CD4-positive, alpha-beta T cell treated with Interleukin-4 for 4 hours (primary cell): ENCODE measurements around the gene GCHFR.
A peak's percentile ranks its signal among the peaks of the same experiment; 100 is the strongest.

Source experiments
- DNase-seq: peaks from one replicate; pipeline ENCODE4 v3.0.0-alpha.2; 2020

The GCHFR gene

DNA sequence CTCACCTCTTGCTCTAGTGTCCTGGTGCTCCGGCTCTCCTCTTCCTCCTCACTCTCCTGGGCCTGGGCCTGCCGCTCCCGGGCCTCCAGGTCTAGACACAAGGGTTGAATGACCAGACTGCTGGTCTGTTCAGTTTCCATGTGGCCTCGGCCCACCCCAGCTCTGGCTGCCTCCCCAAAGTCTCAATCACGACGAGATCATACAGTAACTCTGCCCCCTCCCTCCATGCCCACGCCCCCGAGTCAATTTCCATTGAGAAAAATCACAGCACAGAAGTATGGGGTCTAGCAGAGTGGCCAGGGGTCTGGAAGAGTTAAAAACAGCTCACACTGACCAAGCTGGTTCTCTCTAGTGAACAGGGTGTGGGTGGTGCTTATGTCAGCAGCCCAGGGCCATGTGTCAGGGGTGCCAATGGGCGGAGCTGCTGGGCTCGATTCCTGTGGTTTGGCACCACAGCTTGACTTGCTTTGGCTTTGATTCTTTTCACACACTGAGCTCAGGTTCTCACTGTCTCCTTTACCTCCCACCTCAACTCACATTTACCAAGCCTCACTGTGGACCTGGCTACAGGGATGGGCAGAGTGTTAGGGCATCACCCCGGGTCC lies 12.8 kb downstream of the GCHFR start:
- peak; percentile 65 for DNase-seq

DNA sequence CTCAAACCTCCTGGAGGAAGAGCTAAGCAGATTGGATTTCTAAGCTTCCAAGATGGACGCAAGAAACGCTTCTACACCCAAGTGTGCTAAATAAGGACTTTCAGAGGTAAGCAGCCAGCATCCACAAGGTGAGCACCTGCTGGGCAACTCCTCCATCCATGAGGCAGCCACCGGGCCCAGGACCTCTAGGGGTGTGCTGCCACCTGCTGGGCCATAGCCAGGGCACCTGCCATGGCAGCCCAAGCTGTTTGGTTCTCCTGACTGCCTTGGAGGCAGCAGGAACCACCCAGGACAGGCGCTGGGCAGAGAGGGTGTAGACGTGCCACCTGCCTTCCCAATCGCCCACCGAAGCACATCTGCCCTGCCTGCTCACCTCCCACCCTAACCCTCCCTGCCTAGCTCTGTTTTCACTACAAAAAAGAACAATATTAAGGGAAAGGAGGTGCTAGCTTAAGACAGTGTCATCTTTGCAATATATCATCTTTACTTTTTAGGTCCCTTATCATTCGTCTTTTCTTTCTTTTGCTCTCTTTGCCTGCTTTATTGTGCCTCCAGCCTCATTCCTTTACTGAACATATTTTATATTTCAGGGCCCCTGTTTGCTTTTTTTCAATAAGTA lies 18.9 kb downstream of the GCHFR start:
- DNase-seq = peak; percentile 76

DNA sequence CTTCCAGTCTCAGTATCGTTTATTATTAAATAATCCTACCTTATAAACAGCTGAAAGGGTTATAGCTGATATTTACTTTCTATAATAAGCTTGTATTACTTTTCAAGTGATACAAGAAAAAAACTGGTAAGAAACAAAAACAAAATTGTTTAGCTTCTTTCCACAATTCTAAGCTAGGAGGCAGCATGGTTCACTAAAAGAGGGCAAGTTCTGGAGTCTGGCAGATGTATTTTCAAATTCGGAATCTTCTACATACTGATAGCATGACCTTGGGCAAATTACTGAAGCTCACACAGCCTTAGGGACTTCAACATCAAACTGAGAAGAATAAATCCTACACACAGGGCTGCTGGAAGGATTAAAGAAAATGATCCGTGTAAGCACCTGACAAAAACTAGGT lies 21.3 kb downstream of the GCHFR start:
- DNase-seq = no peak

DNA sequence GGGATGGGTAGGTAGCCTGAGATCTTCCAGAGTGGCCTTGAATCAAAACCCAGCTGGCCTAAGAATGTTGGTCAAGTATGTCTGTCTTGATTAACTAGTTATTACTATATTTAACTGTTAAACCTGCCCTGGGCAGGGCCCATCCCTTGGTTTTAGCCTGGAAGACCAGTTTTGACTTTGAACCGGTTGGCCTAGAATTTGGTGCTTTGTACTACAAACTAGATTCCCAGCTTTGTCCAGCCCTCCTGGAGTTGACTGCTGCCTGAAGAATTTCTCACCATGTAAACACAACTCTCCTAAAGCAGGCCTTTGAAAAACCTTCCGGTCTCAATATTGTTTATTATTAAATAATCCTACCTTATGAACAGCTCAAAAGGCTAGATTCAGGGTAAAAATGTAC lies 21.9 kb downstream of the GCHFR start:
- DNase-seq = no peak

GRCh38 chr15:40787344-40787841 lies 23.5 kb downstream of the GCHFR start:
- DNase-seq = peak; percentile 58

GRCh38 chr15:40787991-40788390 lies 24.1 kb downstream of the GCHFR start:
- no peak for DNase-seq

DNA sequence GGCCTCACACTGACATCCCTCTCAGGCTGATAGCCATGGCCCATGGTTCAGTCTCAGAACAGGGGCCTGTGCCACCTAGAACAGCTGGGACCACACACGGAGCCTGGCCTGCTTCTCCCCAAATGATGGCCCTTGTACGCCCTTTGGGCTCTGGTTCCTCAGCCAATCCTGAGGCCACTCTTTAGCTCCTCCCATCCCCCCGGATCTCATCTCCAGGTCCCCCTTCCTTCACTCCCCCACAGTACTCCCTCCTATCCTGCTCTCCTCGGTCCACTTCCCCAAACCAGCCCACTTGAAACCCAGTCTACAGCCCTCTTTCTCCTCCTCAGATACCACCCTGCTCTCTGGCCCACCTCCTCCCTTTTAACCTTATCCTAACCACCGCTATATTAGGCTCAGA lies 25.3 kb downstream of the GCHFR start:
- no peak for DNase-seq

- DNase-seq = no peak
These were observed 26.1 kb downstream of the GCHFR start for GRCh38 chr15:40789999-40790398.

GRCh38 chr15:40790718-40791117 lies 26.9 kb downstream of the GCHFR start:
- DNase-seq = no peak

GRCh38 chr15:40792394-40792793 lies 28.5 kb downstream of the GCHFR start:
- DNase-seq = no peak

GRCh38 chr15:40793216-40793989 lies 29.5 kb downstream of the GCHFR start:
- no peak for DNase-seq

DNA sequence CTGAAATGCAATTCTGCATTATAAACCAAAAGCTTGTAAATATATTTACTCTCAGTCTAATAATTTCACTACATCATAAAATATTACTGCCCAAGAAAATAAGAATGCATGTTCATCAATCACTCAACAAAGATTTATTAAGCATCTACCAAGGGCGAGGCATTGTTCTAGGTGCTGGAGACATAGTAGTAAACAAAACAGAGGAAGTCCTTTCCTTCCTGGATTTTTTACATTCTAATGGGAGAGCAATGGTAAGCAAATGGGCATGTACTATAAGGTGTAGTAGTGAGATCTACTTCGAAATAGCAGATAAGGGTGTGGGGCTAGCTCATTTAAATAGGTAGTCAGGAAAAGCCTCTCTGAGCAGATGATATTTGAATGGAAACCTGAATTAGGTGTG lies 32.2 kb downstream of the GCHFR start:
- DNase-seq = no peak

- DNase-seq = no peak
These were observed 32.6 kb downstream of the GCHFR start for GRCh38 chr15:40796512-40796911.

DNA sequence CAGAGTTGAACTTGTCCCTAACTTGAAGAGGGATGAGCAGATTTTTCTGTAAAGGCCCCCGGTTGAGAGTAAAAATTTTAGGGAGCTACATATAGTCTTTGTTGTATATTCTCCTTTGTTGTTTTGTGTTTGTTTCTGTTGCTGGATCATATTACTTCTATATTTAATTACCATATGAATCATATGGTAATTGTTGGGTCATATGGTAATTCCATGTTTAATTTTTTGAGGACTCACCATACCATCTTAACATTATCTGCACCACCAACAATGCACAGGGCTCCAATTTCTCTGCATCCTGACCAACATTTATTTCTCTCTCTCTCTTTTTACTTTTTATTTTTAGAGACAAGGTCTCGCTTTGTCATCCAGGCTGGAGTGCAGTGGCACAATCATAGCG lies 35.7 kb downstream of the GCHFR start:
- no peak for DNase-seq

DNA sequence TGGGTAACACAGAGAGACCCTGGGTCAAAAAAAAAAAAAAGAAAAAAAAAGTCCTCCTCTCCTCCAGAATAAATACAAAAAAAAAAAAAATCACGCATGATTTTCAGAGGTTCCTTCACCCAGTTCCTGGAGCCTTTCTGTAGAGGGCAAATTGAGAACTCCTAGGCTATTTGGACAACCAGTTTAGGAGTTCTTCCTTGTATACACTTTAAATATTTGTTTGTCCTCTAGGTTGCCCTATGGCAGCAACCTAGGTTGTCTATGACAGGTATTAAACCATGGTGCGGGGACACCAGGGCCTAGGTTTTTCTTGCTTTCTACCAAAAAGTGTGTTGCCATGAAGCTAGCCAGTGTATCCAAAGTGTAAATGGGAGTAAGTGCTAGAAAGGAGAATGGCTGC lies 39.2 kb downstream of the GCHFR start:
- DNase-seq = no peak

DNA sequence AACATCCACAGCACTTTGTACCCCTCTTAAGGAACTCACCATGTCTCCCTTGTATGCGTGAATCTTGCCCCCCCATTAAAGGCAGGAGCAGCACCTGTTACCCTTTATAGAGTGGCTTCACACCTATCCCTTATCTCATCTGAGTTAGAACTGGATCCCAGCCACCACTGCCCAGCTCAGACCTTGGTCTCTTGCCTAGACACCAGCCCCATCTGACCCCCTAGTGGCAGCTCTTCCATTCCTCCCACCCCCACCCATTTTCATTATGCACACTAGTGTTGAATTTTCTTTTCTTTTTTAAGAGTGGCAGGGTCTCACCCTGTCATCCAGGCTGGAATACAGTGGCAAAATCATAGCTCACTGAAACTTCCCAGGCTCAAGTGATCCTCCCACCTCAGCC lies 39.8 kb downstream of the GCHFR start:
- DNase-seq = no peak

DNA sequence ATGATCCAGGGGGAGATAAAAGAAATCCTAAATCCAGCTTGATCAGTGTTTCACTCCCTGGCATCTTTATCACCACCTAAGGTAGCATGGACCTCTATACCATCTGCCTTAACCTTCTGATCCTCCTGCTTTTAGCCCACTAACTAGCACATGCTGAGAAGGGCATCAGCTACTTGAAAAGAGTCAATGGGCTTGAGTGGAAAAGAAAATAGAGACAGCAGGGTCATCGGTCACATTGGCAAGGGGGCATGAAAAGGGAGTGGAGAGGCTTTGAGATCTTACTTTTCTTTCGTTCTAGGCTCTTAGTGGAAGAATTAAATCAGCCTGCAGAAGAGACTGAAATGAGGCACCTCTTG lies 42.8 kb downstream of the GCHFR start:
- DNase-seq = no peak

GRCh38 chr15:40807028-40807887 lies 43.4 kb downstream of the GCHFR start, which contains the start of the genes DNAJC17 and ZFYVE19:
DNAJC17 (minus strand) TSS chr15:40807473; CDS start chr15:40807446, 27 bp downstream.
ZFYVE19 (plus strand) TSS chr15:40807089; CDS start chr15:40807590, 501 bp downstream.
- DNase-seq = peak; percentile 94

DNA sequence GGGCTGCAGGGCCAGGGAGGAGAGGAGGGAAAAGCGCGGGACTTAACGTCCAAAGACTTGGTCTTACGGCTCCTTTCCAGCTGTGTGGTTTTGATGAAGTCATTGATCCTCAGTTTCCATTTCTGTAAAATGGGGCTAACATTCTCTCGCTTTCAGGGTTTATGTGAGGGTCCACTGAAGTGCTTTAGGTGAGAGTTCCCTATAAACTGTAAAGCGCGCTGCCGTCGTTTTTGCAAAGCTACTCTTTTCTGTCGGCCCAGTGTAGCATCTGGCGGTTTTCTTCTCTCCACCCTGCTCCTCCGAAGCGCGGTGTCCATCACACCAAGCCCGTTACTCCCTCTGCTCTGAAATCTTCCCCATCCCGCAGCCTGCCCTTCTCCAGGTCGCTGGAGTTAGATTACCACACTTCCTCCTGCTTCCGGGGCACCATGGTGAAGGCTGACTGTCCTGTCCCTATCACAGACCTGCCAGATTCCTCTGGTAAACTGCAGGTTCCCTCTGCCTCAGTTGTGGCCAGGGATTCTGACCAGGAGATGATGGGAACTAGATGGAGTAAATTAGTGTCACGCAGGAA lies 44.1 kb downstream of the GCHFR start:
- no peak for DNase-seq

DNA sequence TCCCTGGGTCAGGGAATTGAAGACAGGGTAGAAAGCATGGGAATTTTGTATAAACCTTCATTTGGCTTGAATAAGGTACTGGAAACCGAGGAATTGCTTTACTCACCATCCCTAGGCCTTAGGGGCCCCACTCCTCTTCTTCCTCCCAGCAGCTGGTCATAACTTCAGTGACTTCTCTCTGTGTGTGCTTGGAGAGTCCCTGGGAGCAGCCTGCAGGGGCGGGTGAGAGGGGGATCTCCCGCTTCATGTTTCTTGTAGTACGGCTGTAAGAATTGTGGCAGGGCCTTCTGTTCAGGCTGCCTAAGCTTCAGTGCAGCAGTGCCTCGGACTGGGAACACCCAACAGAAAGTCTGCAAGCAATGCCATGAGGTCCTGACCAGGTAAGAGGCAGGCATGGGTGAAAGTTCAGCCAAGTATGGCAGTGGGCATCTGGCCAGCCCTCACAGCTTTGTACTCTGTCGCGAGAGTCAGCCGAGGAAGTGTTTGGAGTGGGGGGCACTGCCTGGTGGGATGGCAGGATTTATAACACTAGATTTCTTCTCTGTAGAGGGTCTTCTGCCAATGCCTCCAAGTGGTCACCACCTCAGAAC lies 45.1 kb downstream of the GCHFR start:
- no peak for DNase-seq

DNA sequence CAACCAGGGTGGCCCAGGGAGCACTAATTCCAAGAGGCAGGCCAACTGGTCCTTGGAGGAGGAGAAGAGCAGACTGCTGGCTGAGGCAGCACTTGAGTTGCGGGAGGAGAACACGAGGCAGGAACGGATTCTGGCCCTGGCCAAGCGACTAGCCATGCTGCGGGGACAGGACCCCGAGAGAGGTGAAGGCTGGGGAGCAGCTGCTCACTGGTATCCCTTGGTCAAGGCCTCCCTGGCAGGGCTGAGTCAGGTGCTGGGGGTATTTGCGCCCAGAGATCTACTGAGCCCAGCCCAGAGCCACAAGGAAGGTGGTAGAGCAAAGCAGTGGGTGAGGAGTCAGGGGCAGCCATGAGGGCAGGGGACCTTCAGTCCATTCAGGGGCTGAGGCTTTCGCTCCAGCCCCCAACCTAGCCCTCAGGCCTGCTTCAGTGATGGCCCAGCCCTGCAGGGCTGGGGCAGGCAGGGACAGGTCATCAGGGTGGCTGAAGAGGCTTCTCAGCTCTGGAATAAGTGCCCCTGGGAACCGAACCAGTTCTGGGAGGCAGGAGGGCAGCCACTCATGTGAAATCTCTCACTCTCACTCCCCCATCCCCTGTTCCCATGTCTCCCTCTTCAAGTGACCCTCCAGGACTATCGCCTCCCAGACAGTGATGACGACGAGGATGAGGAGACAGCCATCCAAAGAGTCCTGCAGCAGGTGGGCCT lies 49.0 kb downstream of the GCHFR start:
- DNase-seq = no peak
